ENCODE data around the gene KIFAP3.

DNA sequence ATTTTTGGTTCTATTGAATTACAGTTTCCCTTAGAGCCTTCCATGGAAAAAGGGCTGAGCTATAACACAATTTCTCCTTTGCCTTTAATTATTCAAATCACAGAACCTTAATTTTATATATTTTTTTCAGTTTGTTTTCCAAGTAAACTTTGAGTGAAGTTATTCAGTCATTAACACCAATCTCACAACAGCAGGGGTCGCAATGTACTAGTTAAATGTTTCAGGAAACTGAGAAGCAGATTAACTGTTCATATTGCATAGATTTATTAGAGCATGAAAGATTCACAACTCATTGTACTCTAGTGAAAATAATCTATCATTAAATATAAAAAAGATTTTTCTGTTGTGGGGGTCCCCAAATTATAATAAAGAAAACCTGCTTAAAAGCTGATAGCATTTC lies 64.1 kb downstream of the KIFAP3 start:
- TF ChIP-seq, protein P1, sequence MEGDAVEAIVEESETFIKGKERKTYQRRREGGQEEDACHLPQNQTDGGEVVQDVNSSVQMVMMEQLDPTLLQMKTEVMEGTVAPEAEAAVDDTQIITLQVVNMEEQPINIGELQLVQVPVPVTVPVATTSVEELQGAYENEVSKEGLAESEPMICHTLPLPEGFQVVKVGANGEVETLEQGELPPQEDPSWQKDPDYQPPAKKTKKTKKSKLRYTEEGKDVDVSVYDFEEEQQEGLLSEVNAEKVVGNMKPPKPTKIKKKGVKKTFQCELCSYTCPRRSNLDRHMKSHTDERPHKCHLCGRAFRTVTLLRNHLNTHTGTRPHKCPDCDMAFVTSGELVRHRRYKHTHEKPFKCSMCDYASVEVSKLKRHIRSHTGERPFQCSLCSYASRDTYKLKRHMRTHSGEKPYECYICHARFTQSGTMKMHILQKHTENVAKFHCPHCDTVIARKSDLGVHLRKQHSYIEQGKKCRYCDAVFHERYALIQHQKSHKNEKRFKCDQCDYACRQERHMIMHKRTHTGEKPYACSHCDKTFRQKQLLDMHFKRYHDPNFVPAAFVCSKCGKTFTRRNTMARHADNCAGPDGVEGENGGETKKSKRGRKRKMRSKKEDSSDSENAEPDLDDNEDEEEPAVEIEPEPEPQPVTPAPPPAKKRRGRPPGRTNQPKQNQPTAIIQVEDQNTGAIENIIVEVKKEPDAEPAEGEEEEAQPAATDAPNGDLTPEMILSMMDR (IDR thresholded peaks at IDR 0.05 in 4 of 5, conservative IDR thresholded peaks at IDR 0.05 in 1 of 5), result peak in 4 of 5 experiments; percentile 25 to 36 (median 28)
- no peak for TF ChIP-seq POLR2A (IDR thresholded peaks at IDR 0.05)
